HG02759 (cell line): ENCODE results near the gene FZD10.

ENCODE experiments used
- ATAC-seq: cut with Tn5 transposase; IDR thresholded peaks from one replicate; pipeline ENCODE4 v1.9.1; 2021; ENCODE audit warnings: mild to moderate bottlenecking, moderate library complexity; ENCODE audit not compliant: unreplicated experiment

FZD10 gene

GRCh38 chr12:130131025-130131424 lies 31.2 kb upstream of the FZD10 start:
- no peak for ATAC-seq

GRCh38 chr12:130131801-130132200 lies 30.5 kb upstream of the FZD10 start:
- ATAC-seq, result no peak

- no peak for ATAC-seq
Measured at GRCh38 chr12:130132831-130133511, 29.3 kb upstream of the FZD10 start.

- ATAC-seq, result no peak
Measured at GRCh38 chr12:130133851-130134562, 28.3 kb upstream of the FZD10 start.

GRCh38 chr12:130134563-130134915 lies 27.7 kb upstream of the FZD10 start:
- no peak for ATAC-seq

- ATAC-seq, result no peak
Measured at GRCh38 chr12:130136509-130137039, 25.7 kb upstream of the FZD10 start.

GRCh38 chr12:130137040-130138018 lies 24.9 kb upstream of the FZD10 start:
- ATAC-seq, result no peak

- no peak for ATAC-seq
Measured at GRCh38 chr12:130138478-130138877, 23.8 kb upstream of the FZD10 start.

GRCh38 chr12:130139567-130140421 lies 22.5 kb upstream of the FZD10 start:
- ATAC-seq, result no peak

- no peak for ATAC-seq
Measured at GRCh38 chr12:130141105-130141504, 21.2 kb upstream of the FZD10 start.

- no peak for ATAC-seq
Measured at GRCh38 chr12:130141901-130142683, 20.2 kb upstream of the FZD10 start.

GRCh38 chr12:130142736-130143135 lies 19.5 kb upstream of the FZD10 start:
- no peak for ATAC-seq

- ATAC-seq, result no peak
Measured at GRCh38 chr12:130143136-130143535, 19.1 kb upstream of the FZD10 start.

- no peak for ATAC-seq
Measured at GRCh38 chr12:130144256-130144655, 18.0 kb upstream of the FZD10 start.

- ATAC-seq, result no peak
Measured at GRCh38 chr12:130145731-130146130, 16.5 kb upstream of the FZD10 start.

- no peak for ATAC-seq
Measured at GRCh38 chr12:130146176-130146931, 15.9 kb upstream of the FZD10 start.

- ATAC-seq, result no peak
Measured at GRCh38 chr12:130147875-130148596, 14.2 kb upstream of the FZD10 start.

- no peak for ATAC-seq
Measured at GRCh38 chr12:130151846-130152245, 10.4 kb upstream of the FZD10 start.
